ENCODE measurements around the gene SYS1. TPM values are rescaled to one million over a fixed set of nuclear protein-coding genes. Genes with fewer than 3 reads are reported as not detected.

The SYS1 gene
- total and polyA plus RNA-seq, 4 donors, result 21.3 to 57.5 (median 35.2) TPM

- Histone ChIP-seq H3K27ac (ENCODE audit: low read depth in 1 of 2, low read length in 1 of 2) (peak overlapping the region; percentile 84 to 89), H3K36me3 (ENCODE audit: control insufficient read depth in 4 of 4, insufficient read depth in 4 of 4, low read length in 4 of 4) (peaks cover 0 to 3% (median 0%) of the 10 kb centered on the region in 4 donors), H3K9ac (ENCODE audit: insufficient read depth in 1 of 2, low read length in 2 of 2) (no peak overlapping the region), H3K9me3 (ENCODE audit: control insufficient read depth in 4 of 4, insufficient read depth in 3 of 4, low read length in 3 of 4) (no peaks in the 10 kb centered on the region), H3K4me1 (ENCODE audit: control insufficient read depth in 5 of 5, insufficient read depth in 5 of 5, low read length in 5 of 5) (peaks cover 0 to 40% (median 14%) of the 10 kb centered on the region in 5 donors), H3K4me3 (no peak overlapping the region), H3K27me3 (ENCODE audit: control insufficient read depth in 3 of 3, insufficient read depth in 3 of 3, low read length in 2 of 3) (no peaks in the 10 kb centered on the region)
- TF ChIP-seq CTCF (IDR thresholded peaks at IDR 0.05; ENCODE audit: control extremely low read depth, extremely low read depth), result no peak
- peak; percentile 39 for ATAC-seq (ENCODE audit: insufficient read depth, low FRiP score)
- DNase-seq, result no peak
- WGBS, 2 donors, result 35 to 54% methylated on average over 9 of the region's 9 CpGs
Observed at GRCh38 chr20:45344168-45344860, 18.6 kb upstream of the SYS1 start.

GRCh38 chr20:45345104-45345936 is 17.6 kb upstream of the SYS1 start:
- no peak overlapping the region for H3K9ac ChIP-seq (ENCODE audit: insufficient read depth in 1 of 2, low read length in 2 of 2)
- no peaks in the 10 kb centered on the region for H3K9me3 ChIP-seq (ENCODE audit: control insufficient read depth in 4 of 4, insufficient read depth in 3 of 4, low read length in 3 of 4)
- H3K4me3 ChIP-seq, result no peak overlapping the region
- H3K4me1 ChIP-seq (ENCODE audit: control insufficient read depth in 5 of 5, insufficient read depth in 5 of 5, low read length in 5 of 5), result peaks cover 0 to 40% (median 11%) of the 10 kb centered on the region in 5 donors
- H3K27me3 ChIP-seq (ENCODE audit: control insufficient read depth in 3 of 3, insufficient read depth in 3 of 3, low read length in 2 of 3), result no peaks in the 10 kb centered on the region
- no peak for TF ChIP-seq CTCF (IDR thresholded peaks at IDR 0.05; ENCODE audit: control extremely low read depth, extremely low read depth)
- WGBS, 2 donors, result 55 to 76% methylated on average over 9 of the region's 9 CpGs
- peak overlapping the region; percentile 89 to 96 for H3K27ac ChIP-seq (ENCODE audit: low read depth in 1 of 2, low read length in 1 of 2)
- H3K36me3 ChIP-seq (ENCODE audit: control insufficient read depth in 4 of 4, insufficient read depth in 4 of 4, low read length in 4 of 4), result peaks cover 0 to 3% (median 0%) of the 10 kb centered on the region in 4 donors
- DNase-seq (peak; percentile 70 to 84 (median 76)), ATAC-seq (ENCODE audit: insufficient read depth, low FRiP score) (no peak)

DNA sequence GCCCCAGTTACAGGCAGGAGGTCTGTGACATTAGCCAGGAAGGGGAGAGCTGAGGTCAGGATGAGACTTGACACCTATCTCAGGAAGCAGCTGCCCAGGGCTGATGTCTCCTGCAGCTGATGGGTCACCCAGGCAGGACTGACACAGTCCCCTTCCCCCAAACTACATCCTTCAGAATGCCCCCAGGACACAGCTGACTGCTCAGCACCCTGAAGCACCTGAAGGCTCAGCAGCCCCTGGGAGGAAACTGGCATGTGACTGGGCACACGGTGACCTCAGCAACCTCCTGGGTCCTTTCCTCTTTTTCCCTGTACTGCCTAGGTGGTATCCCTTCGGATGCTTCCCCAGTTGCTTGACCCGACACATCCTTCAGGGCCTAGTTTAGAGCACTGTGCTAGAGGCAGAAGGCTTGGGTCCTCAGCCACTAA is 16.7 kb upstream of the SYS1 start:
- Histone ChIP-seq H3K36me3 (ENCODE audit: control insufficient read depth in 4 of 4, insufficient read depth in 4 of 4, low read length in 4 of 4) (no peaks in the 10 kb centered on the region), H3K4me1 (ENCODE audit: control insufficient read depth in 5 of 5, insufficient read depth in 5 of 5, low read length in 5 of 5) (peaks cover 0 to 38% (median 10%) of the 10 kb centered on the region in 5 donors), H3K9ac (ENCODE audit: insufficient read depth in 1 of 2, low read length in 2 of 2) (no peak overlapping the region), H3K27ac (ENCODE audit: low read depth in 1 of 2, low read length in 1 of 2) (peak overlapping the region; percentile 89 to 96), H3K9me3 (ENCODE audit: control insufficient read depth in 4 of 4, insufficient read depth in 3 of 4, low read length in 3 of 4) (no peaks in the 10 kb centered on the region), H3K4me3 (peak overlapping the region; percentile 86), H3K27me3 (ENCODE audit: control insufficient read depth in 3 of 3, insufficient read depth in 3 of 3, low read length in 2 of 3) (no peaks in the 10 kb centered on the region)
- DNase-seq, result no peak
- ATAC-seq (ENCODE audit: insufficient read depth, low FRiP score), result no peak
- WGBS, 2 donors, result 49 to 61% methylated on average over 3 of the region's 3 CpGs
- no peak for TF ChIP-seq CTCF (IDR thresholded peaks at IDR 0.05; ENCODE audit: control extremely low read depth, extremely low read depth)

All from lung (tissue), 12 donors.